ENCODE measurements around the gene LRRFIP1.

The LRRFIP1 gene

GRCh38 chr2:237630216-237631000 lies 3.0 kb downstream of the LRRFIP1 start:
- no peak for TF ChIP-seq CTCF (conservative IDR thresholded peaks at IDR 0.05; ENCODE audit: low read depth, low read length)
- H3K4me3 ChIP-seq (ENCODE audit: low read length), result no peak overlapping the region
- DNase-seq (ENCODE audit: low read depth), result no peak

GRCh38 chr2:237631007-237631785 lies 3.8 kb downstream of the LRRFIP1 start:
- no peak for DNase-seq (ENCODE audit: low read depth)
- no peak overlapping the region for H3K4me3 ChIP-seq (ENCODE audit: low read length)
- TF ChIP-seq CTCF (conservative IDR thresholded peaks at IDR 0.05; ENCODE audit: low read depth, low read length), result no peak

- no peak for TF ChIP-seq CTCF (conservative IDR thresholded peaks at IDR 0.05; ENCODE audit: low read depth, low read length)
- DNase-seq (ENCODE audit: low read depth), result no peak
Measured at GRCh38 chr2:237631801-237632585, 4.6 kb downstream of the LRRFIP1 start.

GRCh38 chr2:237633061-237633561 lies 5.7 kb downstream of the LRRFIP1 start:
- DNase-seq (ENCODE audit: low read depth), result no peak
- H3K4me3 ChIP-seq (ENCODE audit: low read length), result no peak overlapping the region
- no peak for TF ChIP-seq CTCF (conservative IDR thresholded peaks at IDR 0.05; ENCODE audit: low read depth, low read length)

More at GRCh38 chr2:237631801-237632585, 4.6 kb downstream of the LRRFIP1 start:
- H3K4me3 ChIP-seq (ENCODE audit: low read length), result no peak overlapping the region

- H3K4me3 ChIP-seq (ENCODE audit: low read length), result no peak overlapping the region
- no peak for DNase-seq (ENCODE audit: low read depth)
Measured at GRCh38 chr2:237636578-237636977, 9.2 kb downstream of the LRRFIP1 start.

More at GRCh38 chr2:237636578-237636977, 9.2 kb downstream of the LRRFIP1 start:
- TF ChIP-seq CTCF (conservative IDR thresholded peaks at IDR 0.05; ENCODE audit: low read depth, low read length), result no peak
